HepG2 (cell line): Measurements from ENCODE around the gene KRT3. TPM values are rescaled to one million over a fixed set of nuclear protein-coding genes. Genes with fewer than 3 reads are reported as not detected.
A peak's percentile ranks its signal among the peaks of the same experiment; 100 is the strongest.

Experiments used
- ATAC-seq: fragments of 200-7000 bp; cut with Tn5 transposase; 3 replicates; pipeline ENCODE4 v1.9.1; 2020; ENCODE audit warnings: mild to moderate bottlenecking, moderate library complexity
- BruUV-seq: library from RNA; stranded (reverse); fragments of 400-500 nt; replicated peaks from 2 replicates; lab custom pipeline; 2021; lab: Mats Ljungman, UMichigan
- CTCF ChIA-PET: fragments of 300-600 bp; formaldehyde crosslinking; extraction: SDS; loops from one replicate; lab custom pipeline; 2021; ENCODE audit warnings: low total read pairs, inconsistent platforms, low intra/inter-chr PET ratio; lab: Yijun Ruan, JAX
- POLR2A ChIA-PET: fragments of 350-600 bp; sonication (Branson Sonifier 250); formaldehyde crosslinking; loops from one replicate; lab custom pipeline; 2020; ENCODE audit warnings: antibody characterized with exemption, inconsistent platforms; lab: Yijun Ruan, JAX
- DNase-seq: peaks from one replicate; pipeline ENCODE4 v3.0.0-alpha.2; 2015; ENCODE audit warnings: low spot score
- FAIRE-seq: peaks from 3 replicates; lab custom pipeline; 2011; peaks lifted over from hg19 to GRCh38; lab: Jason Lieb, UNC
- H2AFZ ChIP-seq: one replicate; pipeline ENCODE4 v1.6.1; 2011; ENCODE audit warnings: low read length, inconsistent platforms
- H3K27ac ChIP-seq: fragments of 300-600 bp; 3 replicates; pipeline ENCODE4 v1.8.0; 2011; ENCODE audit warnings: mixed run types, mild to moderate bottlenecking, mixed read lengths, low read length, inconsistent platforms; ENCODE audit not compliant: insufficient read depth; ENCODE audit errors: extremely low read length
- H3K27me3 ChIP-seq, 2 experiments: fragments of 200-600 bp in 1 of 2; 2 replicates in 1 of 2; 3 replicates in 1 of 2; pipeline versions ENCODE4 v1.6.0 to v1.8.0; 2011; ENCODE audit warnings: low read length in 2 of 2, mild to moderate bottlenecking in 2 of 2, moderate library complexity in 2 of 2, inconsistent platforms in 1 of 2; ENCODE audit not compliant: insufficient read depth in 2 of 2, control insufficient read depth in 1 of 2
- H3K36me3 ChIP-seq, 2 experiments: fragments of 200-600 bp in 1 of 2; replicated peaks in 1 of 2; 2 replicates in 1 of 2; 3 replicates in 1 of 2; pipeline versions ENCODE4 v1.5.1 to v1.8.0; 2011; ENCODE audit warnings: low read length in 2 of 2, inconsistent platforms in 1 of 2; ENCODE audit not compliant: insufficient read depth in 2 of 2, control insufficient read depth in 1 of 2
- H3K4me1 ChIP-seq: 2 replicates; pipeline ENCODE4 v1.5.1; 2012; ENCODE audit warnings: low read length, inconsistent platforms; ENCODE audit not compliant: insufficient read depth
- H3K4me2 ChIP-seq: 2 replicates; pipeline ENCODE4 v1.6.0; 2011; ENCODE audit warnings: low read depth, low read length, inconsistent platforms
- H3K4me3 ChIP-seq, 3 experiments: fragments of 200-600 bp in 1 of 3; sonication (generic), shearing (Covaris generic) in 1 of 3; replicated peaks in 1 of 3; 2 replicates each; pipeline ENCODE4 v1.5.1; 2011 to 2016; ENCODE audit warnings: low read length in 3 of 3, inconsistent platforms in 2 of 3, low read depth in 2 of 3, mild to moderate bottlenecking in 2 of 3, control low read depth in 1 of 3, mixed read lengths in 1 of 3; ENCODE audit not compliant: insufficient read depth in 1 of 3
- H3K79me2 ChIP-seq: one replicate; pipeline ENCODE4 v1.6.1; 2011; ENCODE audit warnings: low read length, inconsistent platforms; ENCODE audit not compliant: insufficient read depth
- H3K9ac ChIP-seq: 2 replicates; pipeline ENCODE4 v1.6.0; 2011; ENCODE audit warnings: mild to moderate bottlenecking, low read depth, low read length, inconsistent platforms; ENCODE audit not compliant: insufficient read depth
- H3K9me3 ChIP-seq: 2 replicates; pipeline ENCODE4 v1.5.1; 2012; ENCODE audit warnings: mild to moderate bottlenecking, low read length
- H4K20me1 ChIP-seq: 2 replicates; pipeline ENCODE4 v1.6.0; 2011; ENCODE audit warnings: inconsistent platforms, mild to moderate bottlenecking, low read length, moderate library complexity; ENCODE audit not compliant: insufficient read depth
- BRD4 ChIP-seq: sonication (generic); formaldehyde crosslinking; IDR thresholded peaks from 2 replicates; pipeline ENCODE4 v1.4.0; 2020; ENCODE audit warnings: missing genetic modification reagents
- ETV5 ChIP-seq: IDR thresholded peaks from 2 replicates; pipeline ENCODE4 v1.6.1; 2018; ENCODE audit warnings: missing biosample characterization, missing genetic modification reagents, inconsistent platforms, borderline replicate concordance
- NR2F6 ChIP-seq, 2 experiments: IDR thresholded peaks; 2 replicates each; pipeline ENCODE4 v1.6.1; 2016; ENCODE audit warnings: antibody characterized with exemption in 1 of 2, mild to moderate bottlenecking in 1 of 2
- PLRG1 ChIP-seq: fragments of 450-650 bp; conservative IDR thresholded peaks from 2 replicates; pipeline ENCODE4 v1.6.1; 2016
- ZFYVE20 ChIP-seq: sonication (generic); formaldehyde crosslinking; IDR thresholded peaks from 2 replicates; pipeline ENCODE4 v1.8.0; 2023; ENCODE audit warnings: low read depth, mild to moderate bottlenecking, moderate library complexity, missing genetic modification reagents, borderline replicate concordance
- ZMYM3 ChIP-seq: sonication (generic); formaldehyde crosslinking; IDR thresholded peaks from 2 replicates; pipeline ENCODE4 v1.5.1; 2020; ENCODE audit warnings: mild to moderate bottlenecking, missing genetic modification reagents
- ZNF17 ChIP-seq: sonication (generic); formaldehyde crosslinking; IDR thresholded peaks from 2 replicates; pipeline ENCODE4 v1.5.0; 2020; ENCODE audit warnings: mild to moderate bottlenecking, missing genetic modification reagents
- ZNF496 ChIP-seq: sonication (generic); formaldehyde crosslinking; IDR thresholded peaks from 2 replicates; pipeline ENCODE4 v1.8.1; 2023; ENCODE audit warnings: mild to moderate bottlenecking, moderate library complexity, missing genetic modification reagents; ENCODE audit not compliant: insufficient replicate concordance
- ZXDC ChIP-seq: sonication (generic); formaldehyde crosslinking; IDR thresholded peaks from 2 replicates; pipeline ENCODE4 v1.5.0; 2020; ENCODE audit warnings: mild to moderate bottlenecking, missing genetic modification reagents
- WGBS: methylation state at CpG from one replicate; pipeline ENCODE4 v1.1.6; 2017; ENCODE audit warnings: low lambda C conversion rate; 5-methylcytosine and 5-hydroxymethylcytosine counted together
- in situ Hi-C: cut with HindIII; loops from 2 replicates; pipeline ENCODE4 v1.10.0; 2017; ENCODE audit warnings: low pct_unique_long_range_greater_than_20kb; ENCODE audit not compliant: extremely low pct_ligation_motif_present
- intact Hi-C: fragments of 100-400 bp; cut with micrococcal nuclease; formaldehyde crosslinking; loops from one replicate; pipeline ENCODE4 v1.10.0; 2022; ENCODE audit not compliant: unreplicated experiment
- polyA plus RNA-seq, 8 experiments: library from polyadenylated mRNA; depleted of rRNA in 3 of 8; stranded (reverse) in 7 of 8; unstranded in 1 of 8; fragments of >200 nt; fragmentation: Illumina TruSeq in 4 of 8; extraction: Trizol in 4 of 8; gene quantifications; 2 replicates each; pipeline versions ENCODE4 v1.2.1 to v1.2.3, GENCODE V29; 2011 to 2016; ENCODE audit warnings: low read depth in 4 of 8, missing spikeins in 1 of 8, mixed read lengths in 1 of 8; ENCODE audit not compliant: insufficient read depth in 1 of 8
- total RNA-seq, 5 experiments: library from RNA; depleted of rRNA; stranded (reverse); fragments of >200 nt; fragmentation: Illumina TruSeq; extraction: Trizol; gene quantifications; 2 replicates each; pipeline ENCODE4 v1.2.3, GENCODE V29; 2016; ENCODE audit warnings: low read depth in 1 of 5
- TF ChIP-seq, protein P1 (sequence below): IDR thresholded peaks from 2 replicates; pipeline ENCODE4 v1.6.1; 2016
- TF ChIP-seq, protein P2 (sequence below): sonication (generic); formaldehyde crosslinking; IDR thresholded peaks from 2 replicates; pipeline ENCODE4 v1.4.0; 2020; ENCODE audit warnings: mild to moderate bottlenecking, missing genetic modification reagents, borderline replicate concordance
- TF ChIP-seq, protein P3 (sequence below): sonication (generic); formaldehyde crosslinking; IDR thresholded peaks from 2 replicates; pipeline ENCODE4 v1.5.1; 2020; ENCODE audit warnings: missing genetic modification reagents, mild to moderate bottlenecking, borderline replicate concordance

The KRT3 gene
- total and polyA plus RNA-seq, 2 of the 13 experiments (the other 11 are each of a cell fraction or from before 2014, with no cell fraction given): not detected

- ATAC-seq: peak; percentile 60
- no peak overlapping the region for H3K4me2 ChIP-seq
- BruUV-seq: no TSS peak
- no peak overlapping the region for H3K9ac ChIP-seq
- H4K20me1 ChIP-seq: no peaks in the 10 kb centered on the region
- no peaks in the 10 kb centered on the region for H3K4me1 ChIP-seq
- H3K36me3 ChIP-seq: no peaks in the 10 kb centered on the region
- DNase-seq: no peak
- H3K79me2 ChIP-seq: no peaks in the 10 kb centered on the region
- H3K4me3 ChIP-seq: no peak overlapping the region
- CTCF ChIA-PET: no interaction called here
- H2AFZ ChIP-seq: no peak overlapping the region
- intact Hi-C loops: no loop called here
- in situ Hi-C loops: no loop called here
- peaks cover 4 to 56% of the 10 kb centered on the region in 2 experiments; a peak in 3 of 5 replicates for H3K27me3 ChIP-seq
- H3K9me3 ChIP-seq: no peaks in the 10 kb centered on the region
- no peak overlapping the region for H3K27ac ChIP-seq
- WGBS: 55% methylated on average over 14 of the region's 50 CpGs
- POLR2A ChIA-PET: no interaction called here
- no peak for FAIRE-seq
- TF ChIP-seq ETV5 (CRISPR knock-in tag): no peak
- no peak for TF ChIP-seq ZNF17
- no peak for TF ChIP-seq ZFYVE20 (CRISPR knock-in tag)
- TF ChIP-seq BRD4 (CRISPR knock-in tag): no peak
- TF ChIP-seq, protein P1, sequence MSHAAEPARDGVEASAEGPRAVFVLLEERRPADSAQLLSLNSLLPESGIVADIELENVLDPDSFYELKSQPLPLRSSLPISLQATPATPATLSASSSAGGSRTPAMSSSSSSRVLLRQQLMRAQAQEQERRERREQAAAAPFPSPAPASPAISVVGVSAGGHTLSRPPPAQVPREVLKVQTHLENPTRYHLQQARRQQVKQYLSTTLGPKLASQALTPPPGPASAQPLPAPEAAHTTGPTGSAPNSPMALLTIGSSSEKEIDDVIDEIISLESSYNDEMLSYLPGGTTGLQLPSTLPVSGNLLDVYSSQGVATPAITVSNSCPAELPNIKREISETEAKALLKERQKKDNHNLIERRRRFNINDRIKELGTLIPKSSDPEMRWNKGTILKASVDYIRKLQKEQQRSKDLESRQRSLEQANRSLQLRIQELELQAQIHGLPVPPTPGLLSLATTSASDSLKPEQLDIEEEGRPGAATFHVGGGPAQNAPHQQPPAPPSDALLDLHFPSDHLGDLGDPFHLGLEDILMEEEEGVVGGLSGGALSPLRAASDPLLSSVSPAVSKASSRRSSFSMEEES (CRISPR knock-in tag): no peak
- TF ChIP-seq, protein P2, sequence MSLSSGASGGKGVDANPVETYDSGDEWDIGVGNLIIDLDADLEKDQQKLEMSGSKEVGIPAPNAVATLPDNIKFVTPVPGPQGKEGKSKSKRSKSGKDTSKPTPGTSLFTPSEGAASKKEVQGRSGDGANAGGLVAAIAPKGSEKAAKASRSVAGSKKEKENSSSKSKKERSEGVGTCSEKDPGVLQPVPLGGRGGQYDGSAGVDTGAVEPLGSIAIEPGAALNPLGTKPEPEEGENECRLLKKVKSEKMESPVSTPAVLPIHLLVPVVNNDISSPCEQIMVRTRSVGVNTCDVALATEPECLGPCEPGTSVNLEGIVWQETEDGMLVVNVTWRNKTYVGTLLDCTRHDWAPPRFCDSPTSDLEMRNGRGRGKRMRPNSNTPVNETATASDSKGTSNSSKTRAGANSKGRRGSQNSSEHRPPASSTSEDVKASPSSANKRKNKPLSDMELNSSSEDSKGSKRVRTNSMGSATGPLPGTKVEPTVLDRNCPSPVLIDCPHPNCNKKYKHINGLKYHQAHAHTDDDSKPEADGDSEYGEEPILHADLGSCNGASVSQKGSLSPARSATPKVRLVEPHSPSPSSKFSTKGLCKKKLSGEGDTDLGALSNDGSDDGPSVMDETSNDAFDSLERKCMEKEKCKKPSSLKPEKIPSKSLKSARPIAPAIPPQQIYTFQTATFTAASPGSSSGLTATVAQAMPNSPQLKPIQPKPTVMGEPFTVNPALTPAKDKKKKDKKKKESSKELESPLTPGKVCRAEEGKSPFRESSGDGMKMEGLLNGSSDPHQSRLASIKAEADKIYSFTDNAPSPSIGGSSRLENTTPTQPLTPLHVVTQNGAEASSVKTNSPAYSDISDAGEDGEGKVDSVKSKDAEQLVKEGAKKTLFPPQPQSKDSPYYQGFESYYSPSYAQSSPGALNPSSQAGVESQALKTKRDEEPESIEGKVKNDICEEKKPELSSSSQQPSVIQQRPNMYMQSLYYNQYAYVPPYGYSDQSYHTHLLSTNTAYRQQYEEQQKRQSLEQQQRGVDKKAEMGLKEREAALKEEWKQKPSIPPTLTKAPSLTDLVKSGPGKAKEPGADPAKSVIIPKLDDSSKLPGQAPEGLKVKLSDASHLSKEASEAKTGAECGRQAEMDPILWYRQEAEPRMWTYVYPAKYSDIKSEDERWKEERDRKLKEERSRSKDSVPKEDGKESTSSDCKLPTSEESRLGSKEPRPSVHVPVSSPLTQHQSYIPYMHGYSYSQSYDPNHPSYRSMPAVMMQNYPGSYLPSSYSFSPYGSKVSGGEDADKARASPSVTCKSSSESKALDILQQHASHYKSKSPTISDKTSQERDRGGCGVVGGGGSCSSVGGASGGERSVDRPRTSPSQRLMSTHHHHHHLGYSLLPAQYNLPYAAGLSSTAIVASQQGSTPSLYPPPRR (CRISPR knock-in tag): no peak
- no peak for TF ChIP-seq NR2F6 (IDR thresholded peaks at IDR 0.05)
- no peak for TF ChIP-seq NR2F6 (CRISPR knock-in tag; IDR thresholded peaks at IDR 0.05)
- TF ChIP-seq PLRG1: no peak
- TF ChIP-seq ZXDC (CRISPR knock-in tag): no peak
- TF ChIP-seq ZNF496 (CRISPR knock-in tag): no peak
- TF ChIP-seq, protein P3, sequence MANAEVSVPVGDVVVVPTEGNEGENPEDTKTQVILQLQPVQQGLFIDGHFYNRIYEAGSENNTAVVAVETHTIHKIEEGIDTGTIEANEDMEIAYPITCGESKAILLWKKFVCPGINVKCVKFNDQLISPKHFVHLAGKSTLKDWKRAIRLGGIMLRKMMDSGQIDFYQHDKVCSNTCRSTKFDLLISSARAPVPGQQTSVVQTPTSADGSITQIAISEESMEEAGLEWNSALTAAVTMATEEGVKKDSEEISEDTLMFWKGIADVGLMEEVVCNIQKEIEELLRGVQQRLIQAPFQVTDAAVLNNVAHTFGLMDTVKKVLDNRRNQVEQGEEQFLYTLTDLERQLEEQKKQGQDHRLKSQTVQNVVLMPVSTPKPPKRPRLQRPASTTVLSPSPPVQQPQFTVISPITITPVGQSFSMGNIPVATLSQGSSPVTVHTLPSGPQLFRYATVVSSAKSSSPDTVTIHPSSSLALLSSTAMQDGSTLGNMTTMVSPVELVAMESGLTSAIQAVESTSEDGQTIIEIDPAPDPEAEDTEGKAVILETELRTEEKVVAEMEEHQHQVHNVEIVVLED: no peak
- TF ChIP-seq ZMYM3 (CRISPR knock-in tag): no peak
These were observed 6.1 kb downstream of the KRT3 start for GRCh38 chr12:52789637-52790426.
